Activated CD4-positive, alpha-beta T cell treated with anti-CD3 and anti-CD28 coated beads for 4 hours (primary cell): ENCODE data around the gene SMARCB1.

Experiments
- DNase-seq, 2 donors: peaks; one replicate each; pipeline ENCODE4 v3.0.0-alpha.2; 2020

Gene SMARCB1

GRCh38 chr22:23781065-23781464 is 5.7 kb upstream of the SMARCB1 start:
- no peak for DNase-seq

DNA sequence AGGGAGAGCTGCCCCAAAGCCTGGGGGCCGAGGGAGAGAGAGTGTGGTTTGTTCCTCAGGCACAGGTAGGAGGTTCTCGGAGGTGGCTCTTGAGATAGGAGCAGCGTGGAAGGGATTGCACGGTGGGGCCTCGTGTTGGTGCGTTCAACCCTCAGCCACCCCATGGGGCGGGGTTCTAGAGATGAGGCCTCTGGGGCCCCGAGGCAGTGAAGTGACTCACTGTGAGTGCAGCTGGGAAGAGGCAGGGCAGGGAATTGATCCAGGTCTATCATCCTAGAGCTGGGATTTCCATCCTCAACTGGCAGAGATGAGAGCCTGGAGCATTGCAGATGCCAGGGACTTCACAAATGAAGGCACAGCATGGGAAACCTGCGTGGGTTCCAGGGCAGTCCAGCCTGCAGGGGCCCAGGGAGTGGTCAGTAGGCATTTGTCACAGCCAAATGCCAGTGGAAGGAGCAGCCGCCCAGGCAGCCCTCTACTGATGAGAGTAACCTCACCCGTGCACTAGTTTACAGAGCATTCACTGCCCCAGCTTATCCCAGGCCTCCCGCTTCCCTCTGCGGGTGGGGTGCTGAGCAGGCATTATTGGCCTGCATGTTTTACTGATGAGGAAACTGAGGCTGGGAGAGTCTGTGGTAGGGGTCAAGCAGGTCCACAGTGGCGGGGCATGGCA is 5.1 kb upstream of the SMARCB1 start:
- no peak for DNase-seq

GRCh38 chr22:23782252-23782651 is 4.5 kb upstream of the SMARCB1 start:
- no peak for DNase-seq

DNA sequence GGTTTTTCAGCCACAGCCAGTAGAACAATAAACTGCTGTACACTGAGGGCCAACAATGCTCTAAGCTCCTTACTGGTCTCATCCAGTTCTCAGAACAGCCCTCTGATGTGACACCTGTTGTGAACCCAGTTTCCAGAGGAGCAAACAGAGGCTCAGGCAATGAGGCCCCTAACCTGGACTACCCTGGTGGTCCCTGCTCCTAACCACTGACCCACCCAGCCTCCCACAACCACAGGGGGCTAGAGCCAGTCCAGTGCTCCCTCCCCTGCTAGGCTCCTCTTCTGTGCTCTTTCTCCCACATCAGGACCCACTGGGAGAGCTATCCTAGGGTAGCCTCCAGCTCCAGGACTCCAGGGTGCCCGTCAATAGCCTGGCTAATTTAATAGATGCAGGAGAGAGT is 4.1 kb upstream of the SMARCB1 start:
- no peak for DNase-seq

DNA sequence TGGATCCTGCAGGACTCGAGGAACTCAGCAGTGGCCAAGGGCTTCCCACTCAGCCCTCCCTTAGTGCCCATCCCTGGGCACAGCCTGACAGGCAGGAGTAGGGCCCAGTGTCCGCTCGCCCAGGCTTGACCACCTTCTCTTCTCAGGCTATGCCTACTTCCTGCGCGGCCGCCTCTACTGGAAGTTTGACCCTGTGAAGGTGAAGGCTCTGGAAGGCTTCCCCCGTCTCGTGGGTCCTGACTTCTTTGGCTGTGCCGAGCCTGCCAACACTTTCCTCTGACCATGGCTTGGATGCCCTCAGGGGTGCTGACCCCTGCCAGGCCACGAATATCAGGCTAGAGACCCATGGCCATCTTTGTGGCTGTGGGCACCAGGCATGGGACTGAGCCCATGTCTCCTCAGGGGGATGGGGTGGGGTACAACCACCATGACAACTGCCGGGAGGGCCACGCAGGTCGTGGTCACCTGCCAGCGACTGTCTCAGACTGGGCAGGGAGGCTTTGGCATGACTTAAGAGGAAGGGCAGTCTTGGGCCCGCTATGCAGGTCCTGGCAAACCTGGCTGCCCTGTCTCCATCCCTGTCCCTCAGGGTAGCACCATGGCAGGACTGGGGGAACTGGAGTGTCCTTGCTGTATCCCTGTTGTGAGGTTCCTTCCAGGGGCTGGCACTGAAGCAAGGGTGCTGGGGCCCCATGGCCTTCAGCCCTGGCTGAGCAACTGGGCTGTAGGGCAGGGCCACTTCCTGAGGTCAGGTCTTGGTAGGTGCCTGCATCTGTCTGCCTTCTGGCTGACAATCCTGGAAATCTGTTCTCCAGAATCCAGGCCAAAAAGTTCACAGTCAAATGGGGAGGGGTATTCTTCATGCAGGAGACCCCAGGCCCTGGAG is 3.3 kb upstream of the SMARCB1 start:
- DNase-seq, result no peak

DNA sequence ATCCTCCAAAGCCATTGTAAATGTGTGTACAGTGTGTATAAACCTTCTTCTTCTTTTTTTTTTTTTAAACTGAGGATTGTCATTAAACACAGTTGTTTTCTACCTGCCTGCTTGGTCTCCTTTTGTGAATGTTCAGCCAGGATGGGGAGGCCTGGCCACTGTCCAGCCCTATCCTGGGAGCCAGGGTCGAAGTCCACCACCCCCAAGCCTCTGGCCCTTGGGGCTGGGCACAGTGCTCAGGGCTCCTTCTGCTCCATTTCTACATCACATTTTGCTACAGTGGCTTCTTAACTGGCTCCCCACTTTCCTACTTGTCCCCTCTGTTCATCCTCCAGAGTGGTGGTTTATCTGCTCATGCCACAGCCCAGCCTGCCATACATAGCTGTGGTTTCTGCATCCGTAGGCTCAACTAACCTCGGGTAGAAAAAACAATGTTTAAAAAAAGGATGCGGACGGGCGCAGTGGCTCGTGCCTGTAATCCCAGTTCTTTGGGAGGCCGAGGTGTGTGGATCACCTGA is 2.5 kb upstream of the SMARCB1 start:
- no peak for DNase-seq

DNA sequence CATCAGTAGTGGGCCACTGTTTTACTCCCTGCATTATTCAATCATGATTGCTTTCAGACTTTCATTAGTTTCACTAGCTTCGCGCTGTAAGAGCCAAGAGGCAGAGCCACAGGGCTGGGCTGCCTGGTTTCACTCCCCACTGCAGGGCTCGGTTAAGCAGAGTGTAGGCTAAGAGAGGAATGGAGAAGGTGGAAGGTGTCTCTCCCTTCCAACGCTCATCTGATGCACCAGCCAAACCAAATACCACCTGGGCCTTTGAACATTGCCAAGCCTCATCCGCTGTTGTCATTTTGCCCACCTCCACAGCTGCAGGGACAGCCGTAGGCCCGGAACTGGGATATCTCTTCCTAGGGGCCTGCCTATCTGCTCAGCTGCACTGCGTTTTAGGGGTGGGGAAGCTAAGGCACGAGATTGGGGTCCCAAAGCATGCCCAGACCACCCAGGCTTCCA is 480 bp upstream of the SMARCB1 start:
- no peak for DNase-seq

- DNase-seq, result no peak
Observed at GRCh38 chr22:23787600-23787896, 782 bp downstream of the SMARCB1 start.

- DNase-seq, result no peak
Observed at GRCh38 chr22:23787910-23788309, 1.1 kb downstream of the SMARCB1 start.

DNA sequence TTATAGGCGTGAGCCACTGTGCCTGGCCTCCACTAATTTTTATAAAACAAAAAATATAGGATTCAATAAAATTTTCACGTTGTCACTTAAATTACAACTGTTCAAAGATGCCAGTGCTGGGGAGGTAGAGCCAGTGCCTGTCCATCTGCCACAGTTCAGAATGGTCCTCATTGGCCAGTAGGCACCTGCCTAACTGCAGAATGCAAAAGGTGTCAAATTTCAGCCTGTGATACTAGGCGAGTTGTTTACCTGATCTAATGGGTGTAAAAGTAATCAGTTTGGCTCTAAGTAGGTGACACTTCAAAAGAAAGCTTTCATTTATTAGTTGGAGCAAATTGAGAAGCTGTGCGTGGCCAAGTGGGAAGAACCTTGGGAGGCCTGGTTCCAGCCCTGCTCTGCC is 2.4 kb downstream of the SMARCB1 start:
- no peak for DNase-seq

DNA sequence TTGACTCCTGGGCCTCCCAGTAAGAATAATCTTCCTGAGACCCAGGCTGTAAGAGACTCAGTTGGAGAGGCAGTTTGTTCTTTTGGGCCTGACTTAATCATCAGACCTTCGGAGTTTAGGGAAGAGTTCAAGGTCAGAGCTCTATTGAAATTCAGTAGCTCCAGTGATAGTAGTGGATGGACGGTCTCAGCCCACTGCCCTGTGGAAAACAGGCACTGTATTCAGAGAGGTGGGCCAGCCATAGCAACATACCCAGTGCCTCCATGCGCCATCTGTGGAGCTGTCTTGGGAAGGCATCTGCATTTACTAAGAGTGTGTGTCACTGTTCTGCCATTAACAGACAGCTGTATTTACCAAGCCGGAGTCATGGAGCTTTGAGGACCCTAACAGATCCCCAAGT is 2.9 kb downstream of the SMARCB1 start:
- DNase-seq, result no peak

DNA sequence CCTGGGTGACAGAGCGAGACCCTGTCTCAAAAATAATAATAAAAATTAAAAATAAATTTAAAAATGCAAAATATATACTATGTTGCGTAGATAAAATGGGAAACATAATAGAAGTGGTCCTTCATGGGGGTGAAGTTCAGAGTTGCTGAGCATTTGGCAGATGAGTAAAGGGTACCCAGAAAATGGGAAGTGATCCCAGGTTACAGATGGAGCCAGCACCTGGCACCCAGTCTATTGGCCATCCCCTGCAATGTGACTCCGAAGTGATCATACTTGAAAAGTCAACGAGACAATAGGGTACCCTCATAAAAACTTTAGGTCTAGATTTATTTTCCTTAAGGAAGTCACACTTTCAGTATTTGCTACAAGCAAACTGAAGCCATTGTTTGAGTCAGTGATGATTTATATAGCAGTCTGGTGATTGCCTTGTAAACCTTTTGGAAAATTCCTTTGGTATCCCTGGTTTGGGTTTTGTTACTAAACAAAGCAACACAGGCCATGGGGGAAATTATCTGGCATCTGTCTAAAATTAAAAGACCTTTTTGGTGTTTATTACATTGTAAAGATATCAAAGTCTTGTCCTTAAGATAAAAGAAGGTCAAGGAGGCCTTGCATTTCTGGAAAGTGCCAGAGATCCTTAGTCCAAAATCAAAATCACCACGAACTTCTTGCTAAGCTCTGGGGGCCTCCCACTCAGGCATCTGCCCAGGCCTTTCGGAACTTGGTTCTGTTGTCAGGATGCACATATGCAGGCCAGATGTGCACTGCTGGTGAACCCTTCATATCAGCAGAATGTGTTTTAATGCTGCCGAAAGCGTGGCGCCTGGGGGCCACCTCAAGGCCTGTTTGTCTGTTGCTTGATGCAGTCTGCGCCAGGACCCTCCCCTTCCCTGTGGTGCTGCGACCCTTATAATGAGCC is 4.3 kb downstream of the SMARCB1 start:
- DNase-seq, result no peak

GRCh38 chr22:23791738-23792645 is 5.2 kb downstream of the SMARCB1 start:
- DNase-seq, result no peak

- DNase-seq, result no peak
Observed at GRCh38 chr22:23793326-23793725, 6.6 kb downstream of the SMARCB1 start.

DNA sequence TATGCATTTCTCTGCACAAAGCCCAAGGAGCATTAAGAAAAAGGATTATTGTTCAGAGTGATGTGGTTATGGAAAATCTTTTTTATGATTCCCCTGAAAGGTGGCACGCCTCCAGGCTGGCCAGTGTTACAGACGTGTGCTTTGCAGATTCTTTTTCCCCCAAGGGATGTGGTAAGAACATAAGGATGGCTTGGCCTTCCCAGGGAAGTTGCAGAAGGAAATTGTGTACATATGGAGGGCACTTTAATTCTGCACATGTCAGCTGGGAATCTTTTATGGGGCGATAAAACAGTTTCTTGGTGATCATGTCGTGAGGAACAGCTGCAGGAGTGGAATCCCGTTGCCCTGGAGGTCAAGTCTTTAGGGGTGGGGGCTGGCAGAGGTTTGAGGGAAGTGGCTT is 9.7 kb downstream of the SMARCB1 start:
- no peak for DNase-seq

DNA sequence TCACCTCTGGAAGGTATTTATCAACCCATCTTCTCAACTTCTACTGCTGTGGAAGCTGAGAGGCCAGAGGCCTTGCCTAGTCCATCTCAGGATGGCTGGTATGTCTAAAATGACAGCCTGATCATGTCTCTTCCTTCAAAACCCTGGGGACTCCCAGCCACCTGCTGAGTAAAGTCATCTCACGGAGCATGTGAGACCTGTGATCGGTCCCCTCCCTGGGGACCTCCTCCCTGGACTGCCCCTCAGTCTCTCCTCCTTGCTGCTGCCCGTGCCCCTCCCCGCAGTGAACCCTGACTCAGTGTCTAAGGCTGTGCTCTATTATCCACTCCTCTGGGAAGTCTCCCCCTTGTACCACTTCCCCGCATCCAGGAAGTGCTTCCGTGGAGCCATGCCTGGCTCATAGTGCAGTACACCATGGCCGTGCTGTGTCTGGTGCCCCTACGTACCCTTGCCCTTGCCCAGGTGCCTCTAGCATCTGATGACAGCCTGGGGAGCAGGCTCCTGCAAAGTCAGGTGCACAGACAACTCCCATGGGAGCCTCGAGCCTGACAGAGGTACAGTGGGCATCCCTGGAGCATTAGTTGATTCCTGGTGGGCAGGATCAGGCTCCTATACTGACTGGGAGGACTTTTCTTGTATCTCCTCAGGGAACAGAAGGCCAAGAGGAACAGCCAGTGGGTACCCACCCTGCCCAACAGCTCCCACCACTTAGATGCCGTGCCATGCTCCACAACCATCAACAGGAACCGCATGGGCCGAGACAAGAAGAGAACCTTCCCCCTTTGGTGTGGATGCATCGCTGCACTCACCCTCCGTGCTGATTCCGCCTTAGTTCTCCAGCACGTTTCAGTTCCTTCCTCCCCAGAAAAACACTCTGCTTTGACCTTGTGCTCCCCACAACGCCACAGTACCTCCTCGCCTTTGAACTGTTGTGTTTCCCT is 13.8 kb downstream of the SMARCB1 start:
- no peak for DNase-seq

DNA sequence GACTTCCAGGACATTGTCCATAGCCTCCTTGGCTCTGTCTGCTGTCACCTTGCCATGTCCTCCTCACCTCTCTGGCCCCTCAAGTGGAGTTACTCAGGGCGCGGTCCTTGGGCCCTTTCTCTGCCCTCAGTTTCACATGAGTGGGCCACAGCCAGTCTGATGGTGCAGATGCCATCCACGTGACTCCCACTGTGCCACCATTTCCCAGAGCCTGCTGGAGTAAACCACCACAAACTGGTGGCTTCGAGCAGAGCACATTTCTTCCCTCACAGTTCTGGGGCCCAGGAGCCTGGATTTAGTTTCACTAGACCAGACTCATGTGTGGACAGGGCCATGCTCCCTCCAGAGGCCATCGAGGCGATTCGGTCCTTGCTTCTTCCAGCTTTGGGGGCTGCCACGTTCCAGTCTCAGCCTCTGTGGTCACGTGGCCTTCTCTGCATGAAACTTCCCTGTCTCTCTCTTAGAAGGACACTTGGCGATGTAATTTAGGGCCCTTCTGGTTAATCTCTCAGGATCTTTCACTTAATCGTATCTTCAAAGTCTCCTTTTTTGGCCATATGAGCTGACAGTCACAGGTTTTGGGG is 14.6 kb downstream of the SMARCB1 start:
- no peak for DNase-seq

- DNase-seq, result no peak
Observed at GRCh38 chr22:23801886-23802377, 15.2 kb downstream of the SMARCB1 start.

- no peak for DNase-seq
Observed at GRCh38 chr22:23803001-23803819, 16.4 kb downstream of the SMARCB1 start.
